Measurements from ENCODE around the gene ADTRP. TPM values are rescaled to one million over a fixed set of nuclear protein-coding genes. Genes with fewer than 3 reads are reported as not detected.

ADTRP gene
- total RNA-seq, 4 donors from 2014 or later = 0.66 to 0.92 TPM; not detected in 2

DNA sequence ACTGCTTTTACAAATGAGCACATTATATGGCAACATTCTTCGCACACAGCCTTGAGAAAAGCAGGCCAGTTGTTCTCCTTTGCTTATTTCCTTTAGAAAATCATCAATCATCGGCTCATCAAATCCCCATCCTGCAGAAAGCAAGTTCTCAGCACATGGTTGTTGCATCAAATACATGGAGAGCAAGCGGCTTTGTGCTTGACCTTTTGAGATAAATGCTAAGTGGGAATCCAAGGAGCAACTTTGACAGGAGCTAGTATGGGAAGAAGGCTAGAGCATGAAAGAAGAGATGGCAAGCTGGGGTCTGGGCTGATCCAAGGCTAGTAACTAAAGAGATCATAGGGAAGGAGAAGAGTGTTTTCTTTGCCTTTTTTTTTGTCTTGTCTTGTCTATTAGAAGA is 43.2 kb upstream of the ADTRP start:
- no peaks in the 10 kb centered on the region for H3K4me1 ChIP-seq
- H3K27me3 ChIP-seq = no peaks in the 10 kb centered on the region
- 93% methylated on average over 3 of the region's 3 CpGs for WGBS
- H3K4me3 ChIP-seq = no peak overlapping the region
- H3K36me3 ChIP-seq = no peaks in the 10 kb centered on the region
- H3K9me3 ChIP-seq = no peaks in the 10 kb centered on the region
- no peak overlapping the region for H3K27ac ChIP-seq (replicated peaks in 1 of 4)
- no peak for TF ChIP-seq CTCF (IDR thresholded peaks at IDR 0.05)
- no peak for TF ChIP-seq EP300 (IDR thresholded peaks at IDR 0.05)
- no peak for TF ChIP-seq POLR2A (IDR thresholded peaks at IDR 0.05; ENCODE audit: low read depth)
- no peak for TF ChIP-seq POLR2AphosphoS5 (IDR thresholded peaks at IDR 0.05)
- intact Hi-C loops (cut with DNase I) = no loop called here
- no peak for DNase-seq (ENCODE audit: extremely low spot score)

DNA sequence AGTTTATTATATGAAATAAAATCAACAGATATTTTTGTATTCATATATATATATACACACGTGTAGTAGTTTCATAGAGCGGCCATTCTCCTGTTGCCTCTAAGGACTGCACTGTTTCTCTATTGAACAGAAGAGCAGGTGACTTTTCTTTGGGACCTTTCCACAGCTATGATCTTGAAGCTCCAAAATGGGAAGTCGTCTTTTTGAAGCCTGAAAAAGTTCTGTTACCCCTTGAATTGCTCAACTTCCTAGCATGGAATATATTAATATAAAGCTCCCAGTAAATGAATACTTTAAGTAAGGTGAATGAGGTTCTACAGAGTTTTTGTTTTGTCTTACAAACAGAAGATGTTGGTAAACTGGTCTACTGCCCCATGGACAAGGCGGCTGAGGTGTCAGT is 42.2 kb upstream of the ADTRP start:
- H3K4me3 ChIP-seq = no peak overlapping the region
- H3K9me3 ChIP-seq = no peaks in the 10 kb centered on the region
- intact Hi-C loops (cut with DNase I) = no loop called here
- H3K36me3 ChIP-seq = no peaks in the 10 kb centered on the region
- H3K4me1 ChIP-seq = no peaks in the 10 kb centered on the region
- no peak for DNase-seq (ENCODE audit: extremely low spot score)
- H3K27ac ChIP-seq (replicated peaks in 1 of 4) = no peak overlapping the region
- no peaks in the 10 kb centered on the region for H3K27me3 ChIP-seq
- TF ChIP-seq POLR2AphosphoS5 (IDR thresholded peaks at IDR 0.05) = no peak
- TF ChIP-seq POLR2A (IDR thresholded peaks at IDR 0.05; ENCODE audit: low read depth) = no peak
- no peak for TF ChIP-seq EP300 (IDR thresholded peaks at IDR 0.05)
- TF ChIP-seq CTCF (IDR thresholded peaks at IDR 0.05) = no peak
- WGBS = 86% methylated on average over 4 of the region's 4 CpGs

DNA sequence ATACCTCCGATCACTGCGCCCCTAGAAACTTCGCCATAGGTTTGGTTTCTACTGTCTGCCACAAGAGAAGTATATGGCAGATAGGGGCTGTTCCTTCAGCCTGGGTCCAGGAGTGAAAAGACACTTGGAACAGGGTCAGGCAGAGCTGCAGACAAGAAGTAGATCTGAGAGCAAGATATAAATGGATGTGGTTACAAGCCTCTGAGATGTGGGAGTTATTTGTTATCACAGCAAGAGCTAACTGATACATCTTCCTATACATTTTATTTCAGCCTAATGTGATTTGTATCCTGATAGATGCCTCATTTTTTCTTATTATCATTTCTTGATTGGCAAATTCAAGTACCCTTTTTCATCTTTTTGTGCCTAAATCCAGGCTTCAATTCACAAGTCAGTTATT is 40.9 kb upstream of the ADTRP start:
- DNase-seq (ENCODE audit: extremely low spot score) = no peak
- Histone ChIP-seq H3K4me1 (no peaks in the 10 kb centered on the region), H3K4me3 (no peak overlapping the region), H3K27me3 (no peaks in the 10 kb centered on the region), H3K27ac (replicated peaks in 1 of 4) (no peak overlapping the region), H3K36me3 (no peaks in the 10 kb centered on the region), H3K9me3 (no peaks in the 10 kb centered on the region)
- 100% methylated on average over 3 of the region's 3 CpGs for WGBS
- intact Hi-C loops (cut with DNase I) = no loop called here
- TF ChIP-seq CTCF (IDR thresholded peaks at IDR 0.05) (no peak), EP300 (IDR thresholded peaks at IDR 0.05) (no peak), POLR2AphosphoS5 (IDR thresholded peaks at IDR 0.05) (no peak), POLR2A (IDR thresholded peaks at IDR 0.05; ENCODE audit: low read depth) (no peak)

DNA sequence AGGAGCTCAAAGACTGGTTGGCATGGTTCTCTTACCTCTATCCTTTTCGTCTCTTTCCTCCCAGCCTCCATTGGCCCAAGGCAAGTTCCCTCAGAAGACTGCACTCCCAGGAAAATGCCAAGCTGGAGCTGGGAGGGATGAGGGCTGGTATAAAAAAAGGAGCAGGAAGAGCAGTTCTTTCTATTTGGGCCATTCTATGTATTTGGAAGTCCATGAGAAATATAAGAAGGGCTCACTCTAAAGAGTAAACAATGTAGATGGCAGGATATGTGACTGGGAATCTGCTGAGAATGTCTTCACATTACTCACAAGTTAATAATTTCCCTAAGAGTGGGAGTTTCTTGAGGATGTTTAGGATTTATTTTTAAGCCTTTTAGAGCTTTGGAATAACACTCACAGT is 36.6 kb upstream of the ADTRP start:
- Histone ChIP-seq H3K4me3 (no peak overlapping the region), H3K36me3 (no peaks in the 10 kb centered on the region), H3K9me3 (no peaks in the 10 kb centered on the region), H3K27me3 (no peaks in the 10 kb centered on the region), H3K27ac (replicated peaks in 1 of 4) (no peak overlapping the region), H3K4me1 (peaks cover 0 to 10% (median 6%) of the 10 kb centered on the region in 4 donors)
- intact Hi-C loops (cut with DNase I) = no loop called here
- TF ChIP-seq EP300 (IDR thresholded peaks at IDR 0.05) (no peak), POLR2AphosphoS5 (IDR thresholded peaks at IDR 0.05) (no peak), POLR2A (IDR thresholded peaks at IDR 0.05; ENCODE audit: low read depth) (no peak), CTCF (IDR thresholded peaks at IDR 0.05) (no peak)
- peak; percentile 60 for DNase-seq (ENCODE audit: extremely low spot score)
- 86% methylated on average over 1 of the region's 1 CpG for WGBS

DNA sequence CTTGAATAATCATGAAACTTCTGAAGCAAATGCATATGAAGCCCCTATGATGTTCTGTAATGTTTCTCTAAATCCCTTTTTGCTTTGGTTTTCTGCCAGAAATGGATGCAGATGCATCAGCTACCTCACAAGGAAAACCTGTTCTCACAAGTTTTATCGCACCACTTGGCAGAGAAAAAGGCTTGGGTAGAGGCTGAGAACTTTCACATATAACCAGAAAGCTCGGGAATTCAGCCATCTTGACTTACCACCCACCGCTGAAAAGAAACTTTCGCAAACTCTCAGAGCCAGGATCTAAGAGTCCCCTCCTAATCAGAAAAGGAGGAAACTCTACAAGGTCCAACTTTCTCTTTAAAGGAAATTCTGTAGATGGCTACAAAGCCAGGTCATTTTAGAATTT is 36.2 kb upstream of the ADTRP start:
- WGBS = 97% methylated on average over 4 of the region's 4 CpGs
- no peak overlapping the region for H3K4me3 ChIP-seq
- no peaks in the 10 kb centered on the region for H3K36me3 ChIP-seq
- TF ChIP-seq EP300 (IDR thresholded peaks at IDR 0.05) (no peak), CTCF (IDR thresholded peaks at IDR 0.05) (no peak), POLR2AphosphoS5 (IDR thresholded peaks at IDR 0.05) (no peak), POLR2A (IDR thresholded peaks at IDR 0.05; ENCODE audit: low read depth) (no peak)
- H3K27me3 ChIP-seq = no peaks in the 10 kb centered on the region
- peaks cover 4 to 14% (median 11%) of the 10 kb centered on the region in 4 donors for H3K4me1 ChIP-seq
- H3K27ac ChIP-seq (replicated peaks in 1 of 4) = no peak overlapping the region
- intact Hi-C loops (cut with DNase I) = no loop called here
- DNase-seq (ENCODE audit: extremely low spot score) = no peak
- no peaks in the 10 kb centered on the region for H3K9me3 ChIP-seq

All from esophagus muscularis mucosa (tissue), 4 donors.